HG03432 (cell line): ENCODE measurements around the gene C1orf122.

Experiments used
- ATAC-seq: cut with Tn5 transposase; IDR thresholded peaks from one replicate; pipeline ENCODE4 v1.9.1; 2021; ENCODE audit warnings: mild to moderate bottlenecking, moderate library complexity; ENCODE audit not compliant: unreplicated experiment

C1orf122 gene

GRCh38 chr1:37797750-37798345 lies 9.7 kb upstream of the C1orf122 start:
- no peak for ATAC-seq

GRCh38 chr1:37802439-37802838 lies 5.2 kb upstream of the C1orf122 start:
- ATAC-seq = no peak

- no peak for ATAC-seq
Measured at GRCh38 chr1:37807220-37807554, 403 bp upstream of the C1orf122 start.

- ATAC-seq = peak; percentile 37
Measured at GRCh38 chr1:37808369-37809319, 1.1 kb downstream of the C1orf122 start.

GRCh38 chr1:37809942-37810341 lies 2.4 kb downstream of the C1orf122 start:
- ATAC-seq = no peak

GRCh38 chr1:37811027-37811655 lies 3.6 kb downstream of the C1orf122 start:
- no peak for ATAC-seq

- no peak for ATAC-seq
Measured at GRCh38 chr1:37813529-37814145, 6.0 kb downstream of the C1orf122 start.

GRCh38 chr1:37814252-37814651 lies 6.7 kb downstream of the C1orf122 start:
- ATAC-seq = no peak

- ATAC-seq = no peak
Measured at GRCh38 chr1:37817481-37817880, 9.9 kb downstream of the C1orf122 start.

- ATAC-seq = no peak
Measured at GRCh38 chr1:37821481-37821880, 13.9 kb downstream of the C1orf122 start.

GRCh38 chr1:37822906-37823815 lies 15.6 kb downstream of the C1orf122 start:
- no peak for ATAC-seq

- no peak for ATAC-seq
Measured at GRCh38 chr1:37824001-37824400, 16.4 kb downstream of the C1orf122 start.

- ATAC-seq = no peak
Measured at GRCh38 chr1:37825506-37825905, 17.9 kb downstream of the C1orf122 start.

GRCh38 chr1:37828410-37829074 lies 21.0 kb downstream of the C1orf122 start:
- ATAC-seq = no peak

- ATAC-seq = no peak
Measured at GRCh38 chr1:37831109-37831508, 23.5 kb downstream of the C1orf122 start.

- no peak for ATAC-seq
Measured at GRCh38 chr1:37831809-37832208, 24.2 kb downstream of the C1orf122 start.

- no peak for ATAC-seq
Measured at GRCh38 chr1:37836788-37837187, 29.2 kb downstream of the C1orf122 start.

GRCh38 chr1:37839676-37840075 lies 32.1 kb downstream of the C1orf122 start:
- no peak for ATAC-seq

- ATAC-seq = no peak
Measured at GRCh38 chr1:37840711-37841110, 33.1 kb downstream of the C1orf122 start.

GRCh38 chr1:37841652-37842051 lies 34.1 kb downstream of the C1orf122 start:
- no peak for ATAC-seq
